GM12873 (cell line): ENCODE results near the gene G2E3.

Experiments used
- TF ChIP-seq, protein P1 (sequence below): IDR thresholded peaks from 2 replicates; pipeline ENCODE4 v1.5.1; 2012; ENCODE audit warnings: low read depth, mild to moderate bottlenecking, moderate library complexity, low read length, control low read depth; ENCODE audit not compliant: insufficient read depth; ENCODE audit errors: missing control alignments

G2E3 gene

DNA sequence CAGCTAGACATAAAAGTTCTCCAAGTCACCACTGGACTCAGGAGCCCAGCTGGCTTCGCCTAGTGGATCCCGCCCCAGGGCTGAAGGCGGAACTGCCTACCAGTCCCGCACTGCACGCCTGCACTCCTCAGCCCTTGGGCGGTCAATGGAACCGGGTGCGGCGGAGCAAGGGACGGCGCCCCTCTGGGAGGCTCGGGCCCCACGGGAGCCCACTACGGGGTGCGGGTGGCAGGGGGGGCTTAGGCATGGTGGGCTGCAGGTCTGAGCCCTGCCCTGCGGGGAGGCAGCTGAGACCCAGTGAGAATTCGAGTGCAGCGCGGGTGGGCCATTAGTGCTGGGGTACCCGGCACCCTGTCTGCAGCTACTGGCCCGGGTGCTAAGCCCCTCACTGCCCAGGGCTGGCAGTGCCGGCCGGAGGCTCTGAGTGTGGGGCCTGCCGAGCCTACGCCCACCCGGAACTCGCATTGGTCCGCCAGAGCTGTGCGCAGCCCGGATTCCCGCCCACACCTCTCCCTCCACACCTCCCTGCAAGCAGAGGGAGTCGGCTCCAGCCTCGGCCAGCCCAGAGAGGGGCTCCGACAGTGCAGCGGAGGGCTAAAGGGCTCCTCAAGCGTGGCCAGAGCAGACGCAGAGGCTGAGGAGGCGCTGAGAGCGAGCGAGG is 11.4 kb upstream of the G2E3 start:
- TF ChIP-seq, protein P1, sequence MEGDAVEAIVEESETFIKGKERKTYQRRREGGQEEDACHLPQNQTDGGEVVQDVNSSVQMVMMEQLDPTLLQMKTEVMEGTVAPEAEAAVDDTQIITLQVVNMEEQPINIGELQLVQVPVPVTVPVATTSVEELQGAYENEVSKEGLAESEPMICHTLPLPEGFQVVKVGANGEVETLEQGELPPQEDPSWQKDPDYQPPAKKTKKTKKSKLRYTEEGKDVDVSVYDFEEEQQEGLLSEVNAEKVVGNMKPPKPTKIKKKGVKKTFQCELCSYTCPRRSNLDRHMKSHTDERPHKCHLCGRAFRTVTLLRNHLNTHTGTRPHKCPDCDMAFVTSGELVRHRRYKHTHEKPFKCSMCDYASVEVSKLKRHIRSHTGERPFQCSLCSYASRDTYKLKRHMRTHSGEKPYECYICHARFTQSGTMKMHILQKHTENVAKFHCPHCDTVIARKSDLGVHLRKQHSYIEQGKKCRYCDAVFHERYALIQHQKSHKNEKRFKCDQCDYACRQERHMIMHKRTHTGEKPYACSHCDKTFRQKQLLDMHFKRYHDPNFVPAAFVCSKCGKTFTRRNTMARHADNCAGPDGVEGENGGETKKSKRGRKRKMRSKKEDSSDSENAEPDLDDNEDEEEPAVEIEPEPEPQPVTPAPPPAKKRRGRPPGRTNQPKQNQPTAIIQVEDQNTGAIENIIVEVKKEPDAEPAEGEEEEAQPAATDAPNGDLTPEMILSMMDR: no peak

DNA sequence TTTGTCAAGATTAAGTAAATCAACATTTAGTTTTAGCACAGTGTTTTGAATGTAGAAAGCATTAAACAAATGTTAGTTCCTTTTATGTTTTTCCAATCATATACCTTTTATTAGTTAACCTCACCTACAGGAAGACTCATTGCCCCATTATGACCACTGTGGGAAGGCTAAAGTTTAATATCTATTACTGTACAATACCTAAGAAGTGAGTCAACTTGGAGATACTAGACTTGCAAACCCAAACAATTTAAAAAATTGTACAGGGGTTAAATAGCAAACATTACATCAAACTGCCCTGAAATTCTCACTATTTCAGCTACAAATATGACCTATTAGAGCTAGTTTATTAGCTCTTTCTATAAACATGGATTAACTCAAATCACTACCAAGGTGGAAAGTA is 8.6 kb upstream of the G2E3 start:
- TF ChIP-seq, protein P1: no peak

DNA sequence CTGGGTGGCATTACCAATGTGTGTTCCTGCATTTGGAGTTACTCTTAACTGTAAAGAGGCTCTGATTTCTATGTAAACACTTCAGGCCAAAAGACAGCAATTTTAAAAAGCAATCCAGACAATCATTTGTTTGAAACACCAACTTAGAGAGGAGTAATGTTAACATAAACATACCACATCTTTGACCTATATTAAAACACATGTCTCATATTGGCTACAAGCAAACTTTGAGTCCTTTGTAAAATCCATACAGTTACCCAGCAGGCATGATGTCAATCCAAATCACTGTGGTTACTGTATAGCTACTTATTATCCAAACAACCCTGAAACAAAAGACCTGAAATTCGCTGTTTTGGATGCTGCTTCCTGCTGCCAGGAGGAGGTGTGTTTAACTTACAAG is 7.5 kb upstream of the G2E3 start:
- TF ChIP-seq, protein P1: no peak

DNA sequence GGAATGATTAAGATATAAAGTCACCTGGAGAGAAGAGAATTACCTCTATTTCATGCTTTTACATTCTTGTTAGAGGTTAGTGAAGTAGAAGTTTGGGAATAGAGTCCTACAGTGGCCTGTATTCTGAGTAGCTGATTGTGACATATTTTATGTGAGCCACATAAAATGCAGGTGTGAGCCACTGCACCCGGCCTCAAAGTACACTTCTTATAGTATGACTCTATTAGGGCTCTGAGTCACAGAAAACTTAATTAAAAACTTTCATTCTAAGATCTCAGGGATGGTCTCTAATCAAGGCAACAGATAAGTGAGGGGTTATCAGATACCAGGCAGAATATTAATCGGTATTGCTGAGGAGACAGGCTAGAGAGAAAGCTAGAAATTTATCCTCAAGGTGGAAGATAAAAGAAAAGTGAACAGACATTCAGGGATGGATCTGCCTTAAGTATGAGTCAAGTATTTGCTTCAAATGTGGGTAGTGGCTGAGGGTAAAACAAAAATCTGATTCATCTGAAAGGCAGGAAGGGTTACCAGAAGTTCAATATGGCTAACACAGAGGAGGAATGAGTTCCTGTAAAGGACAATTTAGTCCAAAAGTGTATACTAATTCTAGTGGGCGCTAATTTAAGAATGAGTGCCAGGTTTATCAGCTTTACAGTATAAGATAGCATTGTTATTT is 5.5 kb upstream of the G2E3 start:
- TF ChIP-seq, protein P1: no peak

DNA sequence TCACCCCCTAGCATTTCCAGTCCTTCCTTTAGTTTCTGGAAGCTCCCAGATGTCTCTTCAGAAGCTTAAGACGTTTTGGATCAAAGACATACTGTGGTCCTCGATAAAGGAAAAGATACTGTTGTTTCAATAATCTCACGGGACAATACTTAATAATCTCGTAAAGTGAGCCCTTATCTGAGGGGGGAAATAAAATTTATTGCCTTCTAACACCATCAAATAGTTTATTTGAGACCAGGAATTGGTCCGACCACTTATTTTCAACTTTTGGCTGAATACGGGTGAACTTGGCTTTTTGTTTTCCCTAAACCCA is 640 bp upstream of the G2E3 start:
- TF ChIP-seq, protein P1: no peak

DNA sequence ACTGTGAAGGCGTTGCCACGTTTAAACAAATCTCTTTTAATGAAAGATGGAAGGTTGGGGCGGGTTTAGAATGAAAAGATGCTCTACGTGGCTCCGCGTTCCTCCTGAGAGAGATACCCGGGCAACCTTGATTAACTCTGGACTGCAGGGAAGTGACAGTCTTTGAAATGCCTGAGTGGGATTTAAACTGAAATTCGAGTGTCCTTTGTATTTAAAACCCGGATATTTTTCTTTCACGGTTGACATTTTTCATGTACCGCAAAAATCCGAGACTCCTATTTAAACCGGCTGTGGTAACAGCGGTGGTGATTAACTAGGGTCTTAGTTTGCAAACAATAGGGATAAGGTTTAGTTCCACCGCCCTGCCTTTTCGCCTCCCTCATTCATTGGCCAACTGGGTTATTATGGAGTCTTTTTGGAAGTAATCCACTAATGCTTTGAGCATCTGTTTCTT is 707 bp downstream of the G2E3 start:
- TF ChIP-seq, protein P1: no peak

DNA sequence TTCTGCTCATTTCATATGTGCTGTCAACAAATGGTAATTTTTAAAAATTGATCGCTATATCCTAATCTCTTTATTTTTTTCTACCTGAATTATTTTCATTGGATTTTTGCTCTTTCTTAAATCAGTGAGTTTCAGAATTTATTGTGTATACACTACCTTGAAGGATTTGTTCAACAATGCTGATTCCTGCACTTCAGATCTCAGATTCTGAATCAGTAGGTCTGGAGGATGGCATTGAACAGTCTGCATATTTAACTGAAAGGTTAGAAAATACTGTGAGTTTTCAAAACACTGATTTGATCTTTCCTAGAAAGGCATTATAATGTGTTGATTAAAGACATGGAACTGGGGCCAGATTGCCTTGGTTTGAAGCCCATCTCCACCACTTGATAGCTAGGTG is 1.6 kb downstream of the G2E3 start:
- TF ChIP-seq, protein P1: no peak
